Measurements from ENCODE around the gene DEPDC4.

The DEPDC4 gene

DNA sequence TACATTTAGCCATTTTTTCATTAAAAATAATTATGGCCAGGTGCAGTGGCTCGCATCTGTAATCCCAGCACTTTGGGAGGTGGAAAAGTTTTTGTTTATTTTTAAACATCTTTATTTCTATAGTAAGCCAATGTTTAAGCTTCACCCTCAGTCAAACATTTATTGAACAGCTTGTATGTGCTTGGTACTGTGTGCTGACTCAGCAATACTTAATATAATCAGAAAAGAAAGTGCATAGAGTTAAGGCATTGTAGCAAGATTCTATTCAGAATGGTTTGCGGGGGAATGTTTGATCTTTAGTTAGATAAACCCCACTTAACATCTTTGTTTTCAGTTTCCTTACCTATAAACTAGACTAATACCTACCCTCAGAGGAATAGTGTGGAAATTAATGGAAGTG is 55.2 kb downstream of the DEPDC4 start:
- H3K4me1 ChIP-seq (ENCODE audit: insufficient read depth, low read length) = no peaks in the 10 kb centered on the region
- H3K9ac ChIP-seq (ENCODE audit: low read length) = no peak overlapping the region
- H3K36me3 ChIP-seq (ENCODE audit: insufficient read depth, low read length) = peaks cover 54% of the 10 kb centered on the region
- no peaks in the 10 kb centered on the region for H3K9me3 ChIP-seq (ENCODE audit: low read length)
- H3K4me3 ChIP-seq (ENCODE audit: low read depth in 1 of 2, low read length in 2 of 2) = no peak overlapping the region
- H3K27ac ChIP-seq (ENCODE audit: low read depth, low read length) = no peak overlapping the region
- no peaks in the 10 kb centered on the region for H3K27me3 ChIP-seq (ENCODE audit: control insufficient read depth in 1 of 2, insufficient read depth in 2 of 2, low read length in 2 of 2)

DNA sequence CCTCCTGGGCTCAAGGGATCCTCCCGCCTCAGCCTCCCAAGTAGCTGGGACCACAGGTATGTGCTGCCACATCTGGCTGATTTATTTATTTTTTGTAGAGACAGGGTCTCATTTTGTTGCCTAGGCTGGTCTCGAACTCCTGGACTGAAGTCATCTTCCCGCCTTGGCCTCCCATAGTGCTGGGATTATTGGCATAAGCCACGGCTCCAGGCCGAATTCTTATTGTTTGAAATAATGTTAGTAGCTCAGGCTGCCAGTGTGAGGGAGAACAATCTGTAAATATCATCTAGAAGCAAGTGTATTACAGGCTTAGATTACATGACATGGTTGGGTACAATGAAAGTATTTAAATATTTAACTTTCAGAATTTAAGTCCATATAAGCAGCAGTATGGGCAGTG is 58.0 kb downstream of the DEPDC4 start:
- H3K9ac ChIP-seq (ENCODE audit: low read length) = no peak overlapping the region
- peaks cover 49% of the 10 kb centered on the region for H3K36me3 ChIP-seq (ENCODE audit: insufficient read depth, low read length)
- H3K4me1 ChIP-seq (ENCODE audit: insufficient read depth, low read length) = no peaks in the 10 kb centered on the region
- H3K9me3 ChIP-seq (ENCODE audit: low read length) = no peaks in the 10 kb centered on the region
- no peak overlapping the region for H3K27ac ChIP-seq (ENCODE audit: low read depth, low read length)
- H3K4me3 ChIP-seq (ENCODE audit: low read depth in 1 of 2, low read length in 2 of 2) = no peak overlapping the region
- no peaks in the 10 kb centered on the region for H3K27me3 ChIP-seq (ENCODE audit: control insufficient read depth in 1 of 2, insufficient read depth in 2 of 2, low read length in 2 of 2)

- H3K36me3 ChIP-seq (ENCODE audit: insufficient read depth, low read length) = peaks cover 37% of the 10 kb centered on the region
- H3K27me3 ChIP-seq (ENCODE audit: control insufficient read depth in 1 of 2, insufficient read depth in 2 of 2, low read length in 2 of 2) = no peaks in the 10 kb centered on the region
- H3K9ac ChIP-seq (ENCODE audit: low read length) = no peak overlapping the region
- H3K27ac ChIP-seq (ENCODE audit: low read depth, low read length) = no peak overlapping the region
- H3K4me3 ChIP-seq (ENCODE audit: low read depth in 1 of 2, low read length in 2 of 2) = no peak overlapping the region
- H3K9me3 ChIP-seq (ENCODE audit: low read length) = no peaks in the 10 kb centered on the region
- H3K4me1 ChIP-seq (ENCODE audit: insufficient read depth, low read length) = no peaks in the 10 kb centered on the region
Measured at GRCh38 chr12:100207311-100207710, 59.6 kb downstream of the DEPDC4 start.

DNA sequence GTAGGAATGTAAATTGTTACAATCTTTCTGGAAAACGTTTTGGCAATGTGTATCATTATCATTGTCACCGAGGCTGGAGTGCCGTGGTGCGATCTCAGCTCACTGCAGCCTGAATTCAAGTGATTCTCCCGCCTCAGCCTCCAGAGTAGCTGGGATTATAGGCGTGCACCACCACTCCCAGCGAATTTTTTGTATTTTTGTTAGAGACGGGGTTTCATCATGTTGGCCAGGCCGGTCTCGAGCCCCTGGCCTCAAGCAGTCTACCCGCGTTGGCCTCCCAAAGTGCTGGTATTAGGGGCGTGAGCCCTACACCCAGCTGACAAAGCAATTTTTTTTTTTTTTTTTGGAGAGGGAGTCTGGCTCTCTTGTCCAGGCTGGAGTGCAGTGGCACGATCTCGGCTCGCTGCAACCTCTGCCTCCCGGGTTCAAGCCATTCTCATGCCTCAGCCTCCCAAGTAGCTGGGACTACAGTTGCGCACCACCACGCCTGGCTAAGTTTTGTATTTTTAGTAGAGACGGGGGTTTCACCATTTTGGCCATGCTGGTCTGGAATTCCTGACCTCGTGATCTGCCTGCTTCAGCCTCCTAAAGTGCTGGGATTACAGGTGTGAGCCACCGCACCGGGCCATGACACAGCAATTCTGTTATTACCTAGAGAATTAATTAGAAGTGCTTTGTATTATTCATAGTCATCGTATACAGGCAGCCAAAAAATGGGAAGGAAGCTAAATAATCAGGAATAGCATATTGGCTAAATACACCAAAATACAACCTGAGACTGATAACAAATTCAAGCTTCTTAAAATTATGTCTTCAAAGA is 65.1 kb downstream of the DEPDC4 start:
- H3K9me3 ChIP-seq (ENCODE audit: low read length) = no peaks in the 10 kb centered on the region
- H3K4me1 ChIP-seq (ENCODE audit: insufficient read depth, low read length) = peaks cover 15% of the 10 kb centered on the region
- H3K27me3 ChIP-seq (ENCODE audit: control insufficient read depth in 1 of 2, insufficient read depth in 2 of 2, low read length in 2 of 2) = no peaks in the 10 kb centered on the region
- H3K9ac ChIP-seq (ENCODE audit: low read length) = no peak overlapping the region
- no peak overlapping the region for H3K27ac ChIP-seq (ENCODE audit: low read depth, low read length)
- H3K4me3 ChIP-seq (ENCODE audit: low read depth in 1 of 2, low read length in 2 of 2) = peak overlapping the region; percentile 67 to 80
- no peaks in the 10 kb centered on the region for H3K36me3 ChIP-seq (ENCODE audit: insufficient read depth, low read length)

DNA sequence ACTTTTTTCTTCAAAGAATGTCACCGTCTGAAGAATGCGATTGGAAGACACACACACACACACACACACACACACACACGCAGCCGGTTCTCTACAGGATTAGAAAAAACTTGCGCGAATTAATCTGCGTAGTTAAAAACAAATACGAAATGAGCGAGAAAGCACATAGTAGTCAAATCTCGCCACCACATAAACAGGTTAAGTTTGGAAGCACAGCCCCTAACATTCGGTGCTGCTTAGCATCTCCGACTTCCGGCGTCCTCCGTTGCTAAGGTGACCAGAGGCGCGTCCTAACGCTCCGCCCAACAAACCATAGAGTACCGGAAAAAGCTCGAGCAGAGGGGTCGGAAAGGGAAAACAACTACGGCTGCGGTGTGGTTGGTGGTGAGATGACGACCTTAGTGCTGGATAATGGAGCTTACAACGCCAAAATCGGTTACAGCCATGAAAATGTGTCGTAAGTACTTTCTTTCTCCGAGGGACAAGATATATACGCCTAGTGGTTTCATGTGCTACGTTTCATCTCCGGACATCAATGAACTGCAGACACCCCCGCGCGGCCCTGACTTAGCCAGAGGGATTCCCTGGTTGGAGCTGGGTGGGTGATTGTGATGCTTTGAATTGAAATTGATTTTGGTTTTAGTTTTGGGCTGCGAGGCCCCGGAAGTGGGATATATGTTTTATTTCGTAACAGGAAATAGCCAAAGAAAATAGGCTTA is 66.3 kb downstream of the DEPDC4 start, which contains the start of gene ACTR6:
ACTR6 (plus strand) TSS at position 353 of the 719 bp plus-strand sequence; CDS start at position 390, 37 bp downstream.
- no peaks in the 10 kb centered on the region for H3K9me3 ChIP-seq (ENCODE audit: low read length)
- H3K4me1 ChIP-seq (ENCODE audit: insufficient read depth, low read length) = peaks cover 15% of the 10 kb centered on the region
- peak within 1 kb of the TSS; percentile 75 for H3K9ac ChIP-seq (ENCODE audit: low read length)
- H3K27ac ChIP-seq (ENCODE audit: low read depth, low read length) = peak within 1 kb of the TSS; percentile 65
- peak within 1 kb of the TSS; percentile 67 to 80 for H3K4me3 ChIP-seq (ENCODE audit: low read depth in 1 of 2, low read length in 2 of 2)
- no peaks in the 10 kb centered on the region for H3K27me3 ChIP-seq (ENCODE audit: control insufficient read depth in 1 of 2, insufficient read depth in 2 of 2, low read length in 2 of 2)
- H3K36me3 ChIP-seq (ENCODE audit: insufficient read depth, low read length) = no peaks in the 10 kb centered on the region

GRCh38 chr12:100199347-100200149 is 67.3 kb downstream of the DEPDC4 start:
- H3K4me3 ChIP-seq (ENCODE audit: low read depth in 1 of 2, low read length in 2 of 2) = peak overlapping the region; percentile 56 to 80
- H3K27me3 ChIP-seq (ENCODE audit: control insufficient read depth in 1 of 2, insufficient read depth in 2 of 2, low read length in 2 of 2) = no peaks in the 10 kb centered on the region
- H3K4me1 ChIP-seq (ENCODE audit: insufficient read depth, low read length) = peaks cover 15% of the 10 kb centered on the region
- peak overlapping the region; percentile 47 for H3K27ac ChIP-seq (ENCODE audit: low read depth, low read length)
- no peaks in the 10 kb centered on the region for H3K9me3 ChIP-seq (ENCODE audit: low read length)
- no peaks in the 10 kb centered on the region for H3K36me3 ChIP-seq (ENCODE audit: insufficient read depth, low read length)
- no peak overlapping the region for H3K9ac ChIP-seq (ENCODE audit: low read length)

- Histone ChIP-seq H3K4me3 (ENCODE audit: low read depth in 1 of 2, low read length in 2 of 2) (peak overlapping the region in 1 of 2 donors; percentile 80), H3K27ac (ENCODE audit: low read depth, low read length) (no peak overlapping the region), H3K9ac (ENCODE audit: low read length) (no peak overlapping the region), H3K9me3 (ENCODE audit: low read length) (no peaks in the 10 kb centered on the region), H3K4me1 (ENCODE audit: insufficient read depth, low read length) (peaks cover 15% of the 10 kb centered on the region), H3K27me3 (ENCODE audit: control insufficient read depth in 1 of 2, insufficient read depth in 2 of 2, low read length in 2 of 2) (no peaks in the 10 kb centered on the region), H3K36me3 (ENCODE audit: insufficient read depth, low read length) (no peaks in the 10 kb centered on the region)
Measured at GRCh38 chr12:100199023-100199346, 67.9 kb downstream of the DEPDC4 start.

DNA sequence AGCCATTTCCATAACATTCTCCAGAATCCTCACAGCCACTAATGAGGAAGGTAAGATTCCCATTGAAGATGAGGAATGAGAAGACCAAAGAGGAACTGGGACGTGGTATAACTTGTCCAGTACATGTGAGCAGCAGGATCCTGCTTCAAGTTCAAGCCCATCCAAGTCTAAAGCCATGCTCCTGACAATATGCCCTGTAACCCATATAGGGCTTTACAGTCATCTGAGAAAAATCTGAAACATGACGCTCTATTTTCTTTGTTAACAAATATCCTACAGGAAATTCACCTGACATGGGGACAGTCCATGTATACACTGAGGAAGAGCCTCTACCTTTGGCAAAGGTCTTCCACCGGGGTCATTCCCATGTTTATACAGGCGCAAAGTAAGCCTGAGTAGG is 69.4 kb downstream of the DEPDC4 start:
- H3K4me1 ChIP-seq (ENCODE audit: insufficient read depth, low read length) = peaks cover 15% of the 10 kb centered on the region

GRCh38 chr12:100193085-100193484 is 73.8 kb downstream of the DEPDC4 start:
- Histone ChIP-seq H3K27me3 (ENCODE audit: control insufficient read depth in 1 of 2, insufficient read depth in 2 of 2, low read length in 2 of 2) (no peaks in the 10 kb centered on the region), H3K27ac (ENCODE audit: low read depth, low read length) (no peak overlapping the region), H3K9me3 (ENCODE audit: low read length) (no peaks in the 10 kb centered on the region), H3K9ac (ENCODE audit: low read length) (no peak overlapping the region), H3K36me3 (ENCODE audit: insufficient read depth, low read length) (no peaks in the 10 kb centered on the region), H3K4me1 (ENCODE audit: insufficient read depth, low read length) (no peaks in the 10 kb centered on the region), H3K4me3 (ENCODE audit: low read depth in 1 of 2, low read length in 2 of 2) (no peak overlapping the region)

More for the DNA sequence above, 69.4 kb downstream of the DEPDC4 start:
- Histone ChIP-seq H3K9me3 (ENCODE audit: low read length) (no peaks in the 10 kb centered on the region), H3K27ac (ENCODE audit: low read depth, low read length) (no peak overlapping the region), H3K27me3 (ENCODE audit: control insufficient read depth in 1 of 2, insufficient read depth in 2 of 2, low read length in 2 of 2) (no peaks in the 10 kb centered on the region), H3K4me3 (ENCODE audit: low read depth in 1 of 2, low read length in 2 of 2) (no peak overlapping the region), H3K9ac (ENCODE audit: low read length) (no peak overlapping the region), H3K36me3 (ENCODE audit: insufficient read depth, low read length) (no peaks in the 10 kb centered on the region)
